HUES64 (cell line): ENCODE data around the gene ARRDC1.
A peak's percentile ranks its signal among the peaks of the same experiment; 100 is the strongest.

Experiments used
- H3K27ac ChIP-seq: 2 replicates; pipeline ENCODE4 v1.7.0; 2013; ENCODE audit warnings: low read depth, low read length, inconsistent platforms
- H3K27me3 ChIP-seq: 2 replicates; pipeline ENCODE4 v1.6.1; 2013; ENCODE audit warnings: mild to moderate bottlenecking, low read length; ENCODE audit not compliant: insufficient read depth
- H3K36me3 ChIP-seq: 2 replicates; pipeline ENCODE4 v1.6.1; 2013; ENCODE audit warnings: mild to moderate bottlenecking, low read length; ENCODE audit not compliant: insufficient read depth
- H3K4me1 ChIP-seq: 2 replicates; pipeline ENCODE4 v1.6.1; 2013; ENCODE audit warnings: mild to moderate bottlenecking, low read length, moderate library complexity; ENCODE audit not compliant: insufficient read depth
- H3K4me3 ChIP-seq: 2 replicates; pipeline ENCODE4 v1.5.1; 2013; ENCODE audit warnings: mild to moderate bottlenecking, low read length, moderate library complexity
- H3K9ac ChIP-seq: 2 replicates; pipeline ENCODE4 v1.6.1; 2013; ENCODE audit warnings: mild to moderate bottlenecking, low read depth, low read length
- H3K9me3 ChIP-seq: 2 replicates; pipeline ENCODE4 v1.6.1; 2013; ENCODE audit warnings: low read depth, low read length; ENCODE audit not compliant: insufficient read depth
- WGBS: fragments of 150-250, 120-280 bp; methylation state at CpG from one replicate; pipeline ENCODE4 v1.1.7; 2013; ENCODE audit warnings: missing lambda C conversion rate; 5-methylcytosine and 5-hydroxymethylcytosine counted together

ARRDC1 gene

GRCh38 chr9:137604345-137605086, 970 bp upstream of the ARRDC1 start:
- no peak overlapping the region for H3K9ac ChIP-seq
- H3K4me1 ChIP-seq, result no peaks in the 10 kb centered on the region
- H3K9me3 ChIP-seq, result no peaks in the 10 kb centered on the region
- H3K27ac ChIP-seq, result no peak overlapping the region
- H3K4me3 ChIP-seq, result peak overlapping the region; percentile 39
- no peaks in the 10 kb centered on the region for H3K36me3 ChIP-seq
- peaks cover 17% of the 10 kb centered on the region for H3K27me3 ChIP-seq
- 30% methylated on average over 34 of the region's 49 CpGs for WGBS

GRCh38 chr9:137606005-137606621, 627 bp downstream of the ARRDC1 start:
- Histone ChIP-seq H3K4me1 (no peaks in the 10 kb centered on the region), H3K27me3 (peaks cover 17% of the 10 kb centered on the region), H3K4me3 (peak overlapping the region; percentile 82), H3K36me3 (no peaks in the 10 kb centered on the region), H3K9ac (peak overlapping the region; percentile 77), H3K9me3 (no peaks in the 10 kb centered on the region), H3K27ac (peak overlapping the region; percentile 78; the same call in 1 of the 2 replicates)
- 6% methylated on average over 57 of the region's 57 CpGs for WGBS

GRCh38 chr9:137606734-137607138, 1.2 kb downstream of the ARRDC1 start:
- Histone ChIP-seq H3K4me3 (peak overlapping the region; percentile 82), H3K36me3 (no peaks in the 10 kb centered on the region), H3K27me3 (peaks cover 17% of the 10 kb centered on the region), H3K27ac (no peak overlapping the region), H3K4me1 (no peaks in the 10 kb centered on the region; the same call in 1 of the 2 replicates), H3K9me3 (no peaks in the 10 kb centered on the region), H3K9ac (no peak overlapping the region)
- 88% methylated on average over 13 of the region's 13 CpGs for WGBS

- Histone ChIP-seq H3K9me3 (no peaks in the 10 kb centered on the region), H3K27me3 (peaks cover 17% of the 10 kb centered on the region), H3K4me1 (no peaks in the 10 kb centered on the region; the same call in 1 of the 2 replicates), H3K4me3 (no peak overlapping the region), H3K27ac (no peak overlapping the region), H3K36me3 (no peaks in the 10 kb centered on the region), H3K9ac (no peak overlapping the region)
- 91% methylated on average over 17 of the region's 17 CpGs for WGBS
These were observed 1.8 kb downstream of the ARRDC1 start for GRCh38 chr9:137607141-137607857.

- Histone ChIP-seq H3K36me3 (peaks cover 24% of the 10 kb centered on the region), H3K9ac (no peak overlapping the region), H3K4me3 (no peak overlapping the region), H3K9me3 (no peaks in the 10 kb centered on the region), H3K4me1 (no peaks in the 10 kb centered on the region; the same call in 1 of the 2 replicates), H3K27me3 (peaks cover 10% of the 10 kb centered on the region), H3K27ac (no peak overlapping the region)
- 84% methylated on average over 6 of the region's 6 CpGs for WGBS
These were observed 5.5 kb downstream of the ARRDC1 start for GRCh38 chr9:137610944-137611343.

GRCh38 chr9:137611623-137612609, 6.4 kb downstream of the ARRDC1 start:
- H3K36me3 ChIP-seq, result peaks cover 33% of the 10 kb centered on the region
- H3K9me3 ChIP-seq, result no peaks in the 10 kb centered on the region
- 82% methylated on average over 21 of the region's 21 CpGs for WGBS
- H3K27me3 ChIP-seq, result peaks cover under 1% of the 10 kb centered on the region; the same call in 1 of the 2 replicates
- no peak overlapping the region; the same call in 1 of the 2 replicates for H3K9ac ChIP-seq
- H3K4me1 ChIP-seq, result no peaks in the 10 kb centered on the region; the same call in 1 of the 2 replicates
- H3K27ac ChIP-seq, result peak overlapping the region; percentile 39
- no peak overlapping the region for H3K4me3 ChIP-seq

- H3K9me3 ChIP-seq, result no peaks in the 10 kb centered on the region
- WGBS, result 80% methylated on average over 8 of the region's 8 CpGs
- peaks cover 37% of the 10 kb centered on the region for H3K36me3 ChIP-seq
- no peak overlapping the region for H3K9ac ChIP-seq
- H3K27me3 ChIP-seq, result no peaks in the 10 kb centered on the region
- peaks cover 4% of the 10 kb centered on the region for H3K4me1 ChIP-seq
- no peak overlapping the region for H3K4me3 ChIP-seq
- H3K27ac ChIP-seq, result peak overlapping the region; percentile 35; the same call in 1 of the 2 replicates
These were observed 7.3 kb downstream of the ARRDC1 start for GRCh38 chr9:137612741-137613142.

- peaks cover 4% of the 10 kb centered on the region for H3K4me1 ChIP-seq
- no peak overlapping the region for H3K27ac ChIP-seq
- WGBS, result 96% methylated on average over 5 of the region's 5 CpGs
- H3K27me3 ChIP-seq, result no peaks in the 10 kb centered on the region
- no peak overlapping the region for H3K4me3 ChIP-seq
- H3K9ac ChIP-seq, result no peak overlapping the region
- H3K36me3 ChIP-seq, result peaks cover 37% of the 10 kb centered on the region
- H3K9me3 ChIP-seq, result no peaks in the 10 kb centered on the region
These were observed 7.8 kb downstream of the ARRDC1 start for GRCh38 chr9:137613259-137613658.

- H3K27ac ChIP-seq, result no peak overlapping the region
- H3K27me3 ChIP-seq, result no peaks in the 10 kb centered on the region
- 97% methylated on average over 27 of the region's 27 CpGs for WGBS
- no peaks in the 10 kb centered on the region for H3K9me3 ChIP-seq
- peaks cover 37% of the 10 kb centered on the region for H3K36me3 ChIP-seq
- H3K9ac ChIP-seq, result no peak overlapping the region
- H3K4me3 ChIP-seq, result no peak overlapping the region
- peaks cover 4% of the 10 kb centered on the region for H3K4me1 ChIP-seq
These were observed 8.4 kb downstream of the ARRDC1 start for GRCh38 chr9:137613738-137614523.
